Pancreas (tissue), 10 donors: ENCODE measurements around the gene PRODH2. TPM values are rescaled to one million over a fixed set of nuclear protein-coding genes. Genes with fewer than 3 reads are reported as not detected.

Experiments
- ATAC-seq, 4 donors: fragments of 200-7000 bp; cut with Tn5 transposase; one replicate each; pipeline versions ENCODE4 v1.8.0 to v1.9.1; 2020; ENCODE audit warnings: mild to moderate bottlenecking in 4 of 4, moderate library complexity in 4 of 4
- DNase-seq, 6 donors: peaks; one replicate each; pipeline ENCODE4 v3.0.0-alpha.2; 2020
- FAIRE-seq: peaks from 2 replicates; lab custom pipeline; 2012; peaks lifted over from hg19 to GRCh38; lab: Jason Lieb, UNC
- H3K27ac ChIP-seq, 4 donors: fragments of 200-600 bp; sonication (generic); 1 replicate in 3 of 4; 2 replicates in 1 of 4; pipeline versions ENCODE4 v1.5.0 to v1.8.0; 2020
- H3K27me3 ChIP-seq, 4 donors: fragments of 200-600 bp; one replicate each; pipeline ENCODE4 v1.8.0; 2021
- H3K36me3 ChIP-seq, 3 donors: fragments of 200-600 bp; sonication (generic) in 1 of 3; one replicate each; pipeline versions ENCODE4 v1.5.0 to v1.8.0; 2020 to 2021
- H3K4me1 ChIP-seq, 3 donors: fragments of 200-600 bp; one replicate each; pipeline ENCODE4 v1.8.0; 2021
- H3K4me3 ChIP-seq, 4 donors: fragments of 200-600 bp; sonication (generic) in 2 of 4; one replicate each; pipeline versions ENCODE4 v1.5.0 to v1.8.0; 2020 to 2021
- H3K9me3 ChIP-seq, 4 donors: fragments of 200-600 bp; one replicate each; pipeline ENCODE4 v1.8.0; 2021
- WGBS, 2 donors: extraction: QIAGEN DNeasy Blood & Tissue Kit; methylation state at CpG; one replicate each; pipeline ENCODE4 v1.1.7; 2013; 5-methylcytosine and 5-hydroxymethylcytosine counted together
- intact Hi-C, 3 donors: fragments of 100-400 bp; cut with DNase I; formaldehyde crosslinking; loops; one replicate each; pipeline versions ENCODE4 v1.11.1 to v1.14.2; 2022
- polyA plus RNA-seq, 2 donors: library from polyadenylated mRNA; stranded (reverse); fragments of 200-250 nt; gene quantifications; one replicate each; pipeline ENCODE4 v1.2.3, GENCODE V29; 2013
- total RNA-seq, 6 donors: library from RNA; stranded (reverse); fragmentation: NEBNext Ultra II Directional in 4 of 6; extraction: Animal tissue kit (Norgen Biotek cat#: 25700) in 4 of 6; gene quantifications; one replicate each; pipeline versions ENCODE4 v1.2.1 to v1.2.4, GENCODE V29; 2021 to 2023
- TF ChIP-seq, protein P1 (sequence below), 4 donors: fragments of 200-600 bp; sonication (generic) in 3 of 4; IDR thresholded peaks; one replicate each; pipeline versions ENCODE4 v1.5.0 to v1.8.0; 2021; ENCODE audit warnings: antibody characterized with exemption in 4 of 4
- donor health status: healthy with polysubstance abuse.
- donor health status: DM: no; HTN: no; CAD: no; lungs with moderate emphysema.
- donor health status: DM: no; HTN: no; CAD: no.
- donor health status: control.
- donor health status: control.
- donor health status: Bipolar disorder and iron deficiency.
- donor health status: DM: yes; HTN: yes; CAD: no.
- donor health status: DM: no; HTN: no; CAD: no.
- donor health status: DM: no; HTN: no; CAD: no.
- donor health status: DM: yes; HTN: yes; CAD: no.

PRODH2 gene
- total and polyA plus RNA-seq, 8 donors = 0.95 to 21.5 (median 4.2) TPM

- no peak overlapping the region for H3K4me3 ChIP-seq
- no peaks in the 10 kb centered on the region for H3K9me3 ChIP-seq
- DNase-seq (no peak), ATAC-seq (no peak), FAIRE-seq (no peak)
- no peak overlapping the region for H3K27ac ChIP-seq
- 85 to 90% methylated on average over 7 to 9 of the region's 9 CpGs for WGBS, 2 donors
- H3K4me1 ChIP-seq = no peaks in the 10 kb centered on the region
- TF ChIP-seq, protein P1, sequence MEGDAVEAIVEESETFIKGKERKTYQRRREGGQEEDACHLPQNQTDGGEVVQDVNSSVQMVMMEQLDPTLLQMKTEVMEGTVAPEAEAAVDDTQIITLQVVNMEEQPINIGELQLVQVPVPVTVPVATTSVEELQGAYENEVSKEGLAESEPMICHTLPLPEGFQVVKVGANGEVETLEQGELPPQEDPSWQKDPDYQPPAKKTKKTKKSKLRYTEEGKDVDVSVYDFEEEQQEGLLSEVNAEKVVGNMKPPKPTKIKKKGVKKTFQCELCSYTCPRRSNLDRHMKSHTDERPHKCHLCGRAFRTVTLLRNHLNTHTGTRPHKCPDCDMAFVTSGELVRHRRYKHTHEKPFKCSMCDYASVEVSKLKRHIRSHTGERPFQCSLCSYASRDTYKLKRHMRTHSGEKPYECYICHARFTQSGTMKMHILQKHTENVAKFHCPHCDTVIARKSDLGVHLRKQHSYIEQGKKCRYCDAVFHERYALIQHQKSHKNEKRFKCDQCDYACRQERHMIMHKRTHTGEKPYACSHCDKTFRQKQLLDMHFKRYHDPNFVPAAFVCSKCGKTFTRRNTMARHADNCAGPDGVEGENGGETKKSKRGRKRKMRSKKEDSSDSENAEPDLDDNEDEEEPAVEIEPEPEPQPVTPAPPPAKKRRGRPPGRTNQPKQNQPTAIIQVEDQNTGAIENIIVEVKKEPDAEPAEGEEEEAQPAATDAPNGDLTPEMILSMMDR (IDR thresholded peaks at IDR 0.05) = no peak
- H3K36me3 ChIP-seq = no peaks in the 10 kb centered on the region
- no peaks in the 10 kb centered on the region for H3K27me3 ChIP-seq
- intact Hi-C loops = no loop called here
These were observed 31.0 kb downstream of the PRODH2 start for GRCh38 chr19:35781650-35782049.

- ATAC-seq = no peak
- TF ChIP-seq, protein P1 (IDR thresholded peaks at IDR 0.05) = no peak
These were observed 31.9 kb downstream of the PRODH2 start for GRCh38 chr19:35780717-35781116.

DNA sequence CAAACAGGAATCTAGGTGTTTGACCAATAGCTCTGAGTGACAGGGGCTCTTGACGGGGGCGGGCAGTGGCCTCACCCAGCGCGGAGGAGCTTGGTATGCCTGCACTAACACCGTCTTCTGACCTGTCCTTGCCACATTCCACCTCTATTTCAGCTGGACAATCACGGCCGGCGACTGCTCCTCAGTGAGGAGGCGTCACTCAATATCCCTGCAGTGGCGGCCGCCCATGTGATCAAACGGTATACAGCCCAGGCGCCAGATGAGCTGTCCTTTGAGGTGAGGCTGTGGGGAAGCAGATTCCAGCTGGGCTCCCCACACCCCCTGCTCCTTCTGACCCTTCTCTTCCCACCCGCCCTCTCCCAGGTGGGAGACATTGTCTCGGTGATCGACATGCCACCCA is 32.6 kb downstream of the PRODH2 start:
- TF ChIP-seq, protein P1 (IDR thresholded peaks at IDR 0.05) = no peak

More at GRCh38 chr19:35780717-35781116, 31.9 kb downstream of the PRODH2 start:
- 95 to 97% methylated on average over 20 of the region's 20 CpGs for WGBS, 2 donors
- DNase-seq (no peak), FAIRE-seq (no peak)
- no peaks in the 10 kb centered on the region for H3K4me1 ChIP-seq
- no peaks in the 10 kb centered on the region for H3K36me3 ChIP-seq
- intact Hi-C loops = no loop called here
- H3K4me3 ChIP-seq = no peak overlapping the region
- H3K27ac ChIP-seq = no peak overlapping the region
- no peaks in the 10 kb centered on the region for H3K9me3 ChIP-seq
- no peaks in the 10 kb centered on the region for H3K27me3 ChIP-seq

GRCh38 chr19:35779033-35779432 is 33.6 kb downstream of the PRODH2 start:
- DNase-seq (no peak), FAIRE-seq (no peak), ATAC-seq (no peak)
- TF ChIP-seq, protein P1 (IDR thresholded peaks at IDR 0.05) = no peak
- no peaks in the 10 kb centered on the region for H3K4me1 ChIP-seq
- H3K27me3 ChIP-seq = no peaks in the 10 kb centered on the region
- intact Hi-C loops = no loop called here
- no peak overlapping the region for H3K4me3 ChIP-seq
- WGBS, 2 donors = 89 to 93% methylated on average over 8 of the region's 8 CpGs
- H3K36me3 ChIP-seq = no peaks in the 10 kb centered on the region
- H3K27ac ChIP-seq = no peak overlapping the region
- no peaks in the 10 kb centered on the region for H3K9me3 ChIP-seq

More for the DNA sequence above, 32.6 kb downstream of the PRODH2 start:
- intact Hi-C loops = no loop called here
- no peak for DNase-seq
- Histone ChIP-seq H3K4me1 (no peaks in the 10 kb centered on the region), H3K27me3 (no peaks in the 10 kb centered on the region), H3K9me3 (no peaks in the 10 kb centered on the region), H3K4me3 (no peak overlapping the region), H3K36me3 (no peaks in the 10 kb centered on the region), H3K27ac (no peak overlapping the region)
- WGBS, 2 donors = 94 to 95% methylated on average over 16 of the region's 16 CpGs
- ATAC-seq = no peak
- FAIRE-seq = no peak

- TF ChIP-seq, protein P1 (IDR thresholded peaks at IDR 0.05) = no peak
- Histone ChIP-seq H3K4me1 (no peaks in the 10 kb centered on the region), H3K27me3 (no peaks in the 10 kb centered on the region), H3K9me3 (no peaks in the 10 kb centered on the region), H3K4me3 (no peak overlapping the region), H3K27ac (no peak overlapping the region), H3K36me3 (no peaks in the 10 kb centered on the region)
- FAIRE-seq (no peak), DNase-seq (no peak), ATAC-seq (no peak)
- intact Hi-C loops = no loop called here
- WGBS, 2 donors = 87 to 94% methylated on average over 7 of the region's 7 CpGs
These were observed 34.7 kb downstream of the PRODH2 start for GRCh38 chr19:35777961-35778360.
